ENCODE data around the gene PMEL.

GRCh38 chr12:55972456-55972855 is 6.6 kb upstream of the PMEL start:
- no peak for TF ChIP-seq POLR2AphosphoS5 (IDR thresholded peaks at IDR 0.05; ENCODE audit: low read depth, low read length)
- TF ChIP-seq KDM1A (IDR thresholded peaks at IDR 0.05; ENCODE audit: borderline replicate concordance, low read length) = no peak
- no peak for TF ChIP-seq CTCF (IDR thresholded peaks at IDR 0.05; ENCODE audit: control extremely low read depth in 1 of 3, insufficient read depth in 1 of 3, low read depth in 1 of 3, low read length in 3 of 3)
- TF ChIP-seq TAF1 (IDR thresholded peaks at IDR 0.05; ENCODE audit: low read depth, low read length) = no peak
- no peak for TF ChIP-seq POLR2A (IDR thresholded peaks at IDR 0.05; ENCODE audit: control extremely low read depth in 1 of 2, low read depth in 2 of 2, low read length in 2 of 2)
- no peak for TF ChIP-seq SIN3A (conservative IDR thresholded peaks at IDR 0.05 in 1 of 2, IDR thresholded peaks at IDR 0.05 in 1 of 2; ENCODE audit: low read depth in 1 of 2, low read length in 2 of 2)
- no peak for TF ChIP-seq CBX5 (IDR thresholded peaks at IDR 0.05; ENCODE audit: low read depth, low read length)
- TF ChIP-seq MAFK (IDR thresholded peaks at IDR 0.05; ENCODE audit: low read depth, low read length) = no peak
- TF ChIP-seq MAX (IDR thresholded peaks at IDR 0.05) = no peak
- TF ChIP-seq EZH2 (IDR thresholded peaks at IDR 0.05; ENCODE audit: low read depth, low read length, severe bottlenecking) = no peak
- TF ChIP-seq EGR1 (IDR thresholded peaks at IDR 0.05; ENCODE audit: borderline replicate concordance, low read depth, low read length) = no peak

Measured in H1 (cell line).